GM21367 (cell line): ENCODE results near the gene SMAD3.
"Not testable (repeated sequence)": the region's sequence is repeated elsewhere in the genome, so short reads cannot be mapped to it uniquely, and the experiment has no call there.

ENCODE experiments used
- ATAC-seq: cut with Tn5 transposase; IDR thresholded peaks from one replicate; pipeline ENCODE4 v1.9.1; 2021; ENCODE audit not compliant: unreplicated experiment

The SMAD3 gene

DNA sequence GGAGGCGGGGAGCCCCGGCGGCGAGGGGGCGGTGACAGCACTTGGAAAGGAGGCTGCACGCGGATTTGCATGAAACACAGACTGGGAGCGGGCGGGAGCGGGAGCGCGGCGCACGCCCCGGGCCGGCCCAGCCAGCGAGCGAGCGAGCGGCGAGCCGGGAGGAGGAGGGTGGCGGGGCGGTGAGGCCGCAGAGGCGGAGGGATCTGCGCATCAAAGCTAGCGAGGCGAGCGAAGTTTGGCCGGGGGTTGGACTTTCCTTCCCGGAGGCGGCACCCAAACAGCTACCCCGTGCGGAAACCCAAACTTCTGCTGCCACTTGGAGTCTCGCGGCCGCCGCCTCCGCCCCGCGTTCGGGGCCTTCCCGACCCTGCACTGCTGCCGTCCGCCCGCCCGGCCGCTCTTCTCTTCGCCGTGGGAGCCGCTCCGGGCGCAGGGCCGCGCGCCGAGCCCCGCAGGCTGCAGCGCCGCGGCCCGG lies at the start of gene SMAD3:
Gene SMAD3 (plus strand): TSS at position 72 of the 475 bp plus-strand sequence. CDS start 553 bp downstream, outside the sequence.
- ATAC-seq: peak; percentile 44

GRCh38 chr15:67017311-67017710 lies 48.1 kb upstream of the SMAD3 start:
- ATAC-seq: no peak

DNA sequence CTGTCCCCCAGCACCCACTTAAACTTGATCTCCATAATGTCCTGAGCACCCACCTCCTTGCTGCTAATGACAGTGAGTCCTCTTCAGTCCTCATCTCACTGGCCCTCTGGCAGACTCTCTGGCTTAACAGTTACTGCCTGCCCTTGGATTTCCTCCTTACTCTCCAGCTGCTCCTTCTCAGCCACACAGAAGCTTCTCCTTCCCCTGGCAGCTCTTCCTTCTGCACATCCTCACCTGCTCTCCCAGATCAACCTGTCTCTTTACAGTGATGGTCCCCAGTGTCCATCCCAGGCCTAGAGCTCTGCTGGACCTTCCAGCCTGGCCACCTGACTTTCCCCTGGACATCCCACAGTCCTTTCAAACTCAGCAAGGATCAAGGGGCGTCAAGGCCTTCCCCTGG lies 47.4 kb upstream of the SMAD3 start:
- no peak for ATAC-seq

GRCh38 chr15:67018441-67018840 lies 47.0 kb upstream of the SMAD3 start:
- no peak for ATAC-seq

GRCh38 chr15:67019069-67019468 lies 46.3 kb upstream of the SMAD3 start:
- no peak for ATAC-seq

DNA sequence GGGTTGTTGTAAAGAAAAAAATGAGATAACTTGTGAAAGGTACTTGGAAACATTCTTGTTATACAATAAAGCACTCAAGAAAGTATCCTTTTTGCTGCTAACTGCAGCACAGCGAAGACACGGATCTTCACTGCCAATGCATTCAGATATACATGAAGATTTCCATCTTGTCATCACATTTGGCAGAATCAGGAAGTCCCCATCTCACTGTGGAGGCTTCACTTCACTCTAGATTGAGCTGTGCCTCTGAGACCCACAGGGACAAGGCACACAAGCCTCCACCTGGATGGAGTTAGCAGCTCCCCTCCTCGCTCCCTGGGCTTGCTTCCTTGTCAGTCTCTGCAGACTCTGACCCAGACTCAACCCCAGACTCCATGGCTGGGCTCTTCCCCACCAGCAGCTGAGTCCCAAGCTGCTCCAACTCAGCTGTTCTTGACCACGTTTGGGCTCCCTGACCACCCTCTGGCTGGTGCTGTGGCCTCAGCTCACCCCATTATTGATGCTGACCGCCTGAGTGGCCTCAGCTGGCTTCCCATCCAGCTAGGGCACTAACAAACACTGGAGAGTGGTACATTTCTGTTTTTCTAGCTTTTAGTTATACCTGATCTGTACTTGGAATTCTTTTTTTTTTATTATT lies 45.4 kb upstream of the SMAD3 start:
- ATAC-seq: no peak

DNA sequence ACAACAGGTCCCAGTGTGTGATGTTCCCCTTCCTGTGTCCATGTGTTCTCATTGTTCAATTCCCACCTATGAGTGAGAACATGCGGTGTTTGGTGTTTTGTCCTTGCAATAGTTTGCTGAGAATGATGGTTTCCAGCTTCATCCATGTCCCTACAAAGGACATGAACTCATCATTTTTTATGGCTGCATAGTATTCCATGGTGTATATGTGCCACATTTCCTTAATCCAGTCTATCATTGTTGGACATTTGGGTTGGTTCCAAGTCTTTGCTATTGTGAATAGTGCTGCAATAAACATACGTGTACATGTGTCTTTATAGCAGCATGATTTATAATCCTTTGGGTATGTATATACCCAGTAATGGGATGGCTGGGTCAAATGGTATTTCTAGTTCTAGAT lies 44.7 kb upstream of the SMAD3 start:
- not testable (repeated sequence) for ATAC-seq

- ATAC-seq: no peak
Observed at GRCh38 chr15:67021455-67021854, 43.9 kb upstream of the SMAD3 start.

DNA sequence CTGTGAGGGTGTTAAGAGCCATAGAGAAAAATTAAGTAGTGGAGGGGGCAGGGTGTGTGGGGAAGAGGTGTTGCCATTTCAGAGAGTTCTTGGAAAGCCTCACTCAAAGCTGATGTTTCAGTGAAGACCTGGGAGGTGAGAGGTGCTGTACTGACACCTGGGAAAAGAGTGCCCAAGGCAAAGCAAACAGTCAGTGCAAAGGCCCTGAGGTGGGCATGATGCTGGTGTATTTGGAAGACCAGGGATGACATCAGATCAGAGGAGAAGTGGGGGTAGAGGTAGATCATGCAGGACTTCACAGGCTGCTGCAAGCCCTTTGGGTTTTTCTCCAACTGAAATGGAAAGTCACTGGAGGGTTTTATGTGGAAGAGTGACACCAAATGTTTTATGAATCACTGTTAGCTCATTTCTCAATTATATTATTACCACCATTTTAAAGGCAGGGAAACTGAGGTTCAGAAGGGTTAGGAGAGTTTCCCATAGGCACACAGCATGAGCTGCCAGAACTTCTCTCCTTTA lies 42.8 kb upstream of the SMAD3 start:
- no peak for ATAC-seq

DNA sequence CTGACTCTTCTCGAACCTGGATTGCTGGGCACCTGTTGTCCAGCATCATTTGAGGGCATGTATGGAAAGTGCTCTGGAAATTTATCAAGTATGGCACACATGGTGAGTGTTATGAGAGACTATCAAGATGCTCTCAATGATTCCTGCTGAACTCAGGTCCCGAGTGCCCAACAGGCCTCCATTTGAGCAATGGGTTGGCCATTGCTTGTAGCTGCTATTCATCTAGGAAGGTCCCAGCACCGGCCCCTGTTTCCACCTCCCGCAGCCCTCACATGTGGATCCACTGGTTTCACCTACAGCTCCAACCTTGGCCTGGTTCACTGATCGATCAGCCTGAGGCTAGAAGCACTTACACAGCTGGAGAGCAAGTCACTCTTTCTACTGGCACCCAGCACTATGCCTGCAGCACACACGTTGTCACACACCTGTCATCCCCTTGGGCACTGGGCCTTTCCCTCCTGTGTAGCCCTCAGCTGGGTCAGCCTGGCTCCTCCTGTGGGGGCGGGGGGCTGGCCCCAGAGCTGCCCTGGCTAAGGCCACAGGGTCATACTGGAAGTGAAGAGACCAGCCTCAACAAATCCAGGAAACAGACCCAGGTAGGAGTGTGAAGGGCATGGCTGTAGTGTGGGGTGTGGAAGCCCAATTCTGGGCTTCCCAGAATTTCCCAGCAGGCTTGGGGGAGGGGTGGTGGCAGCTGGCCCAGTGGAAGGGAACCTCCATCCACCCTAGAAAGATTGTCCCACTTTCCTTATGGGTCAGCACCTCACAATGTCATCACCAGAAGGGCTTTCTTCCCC lies 41.7 kb upstream of the SMAD3 start:
- no peak for ATAC-seq

DNA sequence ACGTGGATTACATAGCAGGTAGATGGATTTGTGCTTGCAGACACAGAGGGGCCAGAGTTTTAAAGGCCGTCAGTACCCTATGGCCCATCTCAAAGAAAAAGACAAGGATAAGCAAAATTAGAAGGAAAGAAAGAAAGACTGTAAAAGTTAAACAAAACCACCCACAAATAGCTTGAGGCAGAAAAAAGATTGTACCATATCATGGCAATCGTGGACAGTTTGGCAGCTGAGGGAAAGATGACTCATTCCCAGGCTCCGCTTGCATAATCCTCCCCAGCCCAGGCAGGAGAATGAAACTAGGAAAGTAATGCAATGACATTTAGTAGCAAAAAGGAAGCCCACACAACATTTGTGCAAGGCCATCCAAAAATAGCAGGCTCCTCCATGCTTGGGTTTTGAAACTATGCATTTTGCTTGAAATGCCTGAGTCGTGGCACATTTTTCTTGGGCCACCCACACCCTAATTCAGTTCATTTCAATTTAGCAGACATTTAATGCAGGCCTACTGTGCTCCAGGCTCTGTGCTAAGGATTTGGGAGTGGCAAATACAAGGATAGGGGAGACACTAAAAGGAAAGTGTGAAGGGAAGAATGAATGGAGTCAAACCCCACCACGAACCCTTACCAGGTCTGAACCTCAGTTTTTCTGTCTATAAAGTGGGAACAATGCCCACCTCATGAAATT lies 40.9 kb upstream of the SMAD3 start:
- ATAC-seq: no peak

DNA sequence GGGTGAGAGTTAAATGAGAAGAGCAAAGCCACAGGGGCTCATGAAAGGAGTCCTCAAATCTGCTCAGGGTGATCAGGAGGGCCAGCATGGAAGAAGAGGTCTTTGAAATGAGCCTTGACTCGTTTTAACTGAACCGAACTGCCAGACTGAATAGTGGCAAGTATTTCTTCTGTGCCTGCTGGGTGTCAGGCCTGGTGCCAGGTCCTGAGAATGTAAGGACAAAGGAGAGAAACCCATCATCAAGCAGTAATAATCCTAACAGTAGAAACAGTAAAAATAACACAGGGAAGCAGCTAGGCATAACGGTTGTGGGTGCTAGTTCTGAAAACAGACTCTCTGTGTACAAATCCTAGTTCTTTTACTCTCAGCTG lies 40.4 kb upstream of the SMAD3 start:
- ATAC-seq: no peak

DNA sequence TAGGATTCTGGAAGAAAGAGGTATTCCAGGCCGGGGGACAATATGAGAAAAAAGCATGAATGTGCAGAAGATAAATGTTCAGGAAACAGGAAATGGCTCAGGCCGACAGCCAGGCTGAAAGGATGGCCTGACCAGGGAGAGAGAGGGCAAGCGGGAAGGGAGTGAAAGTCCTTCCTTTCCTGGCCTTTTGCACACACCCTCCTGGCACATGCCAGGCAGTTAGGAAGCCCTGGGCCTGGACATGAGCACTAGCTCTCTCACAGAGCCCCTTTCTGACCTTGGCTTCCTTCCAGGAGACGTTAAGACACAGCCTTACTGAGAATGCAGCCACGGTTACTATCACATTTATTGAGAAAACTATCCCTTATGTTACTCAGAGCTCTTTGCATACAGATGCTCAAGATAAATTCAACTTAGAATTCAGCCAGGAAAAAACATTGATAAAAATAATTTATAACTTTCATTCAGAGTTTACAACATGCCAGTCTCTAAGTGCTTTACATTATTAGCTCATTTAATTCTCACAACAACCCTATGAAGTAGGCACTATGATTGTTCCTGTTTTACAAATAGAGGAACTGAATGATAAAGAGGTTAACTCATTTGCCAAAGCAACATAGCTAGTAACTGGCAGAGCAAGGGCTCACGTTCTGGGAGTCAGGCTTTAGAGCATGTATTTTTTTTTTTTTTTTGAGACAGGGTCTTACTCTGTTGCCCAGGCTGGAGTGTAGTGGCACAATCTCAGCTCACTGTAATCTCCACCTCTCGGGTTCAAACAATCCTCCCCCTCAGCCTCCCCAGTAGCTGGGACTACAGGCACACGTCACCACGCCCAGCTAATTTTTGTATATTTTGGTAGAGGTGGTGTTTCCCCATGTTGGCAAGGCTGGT lies 39.4 kb upstream of the SMAD3 start:
- no peak for ATAC-seq

DNA sequence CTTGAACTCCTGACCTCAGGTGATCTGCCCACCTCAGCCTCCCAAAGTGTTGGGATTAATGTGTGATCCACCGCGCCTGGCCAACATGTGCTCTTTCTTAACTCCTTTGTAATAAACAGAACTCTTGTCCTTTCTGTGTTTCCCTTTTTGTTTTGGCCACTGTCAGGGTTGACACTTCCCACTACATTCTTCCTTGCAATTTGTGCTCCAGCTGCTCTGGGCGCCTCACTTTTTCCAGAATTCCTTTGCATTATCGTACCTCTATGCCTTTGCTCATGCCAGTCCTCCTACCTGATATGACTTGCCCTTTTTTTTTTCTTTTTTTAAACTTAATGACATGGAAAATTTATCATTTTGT lies 38.8 kb upstream of the SMAD3 start:
- ATAC-seq: no peak

GRCh38 chr15:67028440-67028839 lies 37.0 kb upstream of the SMAD3 start:
- not testable (repeated sequence) for ATAC-seq

DNA sequence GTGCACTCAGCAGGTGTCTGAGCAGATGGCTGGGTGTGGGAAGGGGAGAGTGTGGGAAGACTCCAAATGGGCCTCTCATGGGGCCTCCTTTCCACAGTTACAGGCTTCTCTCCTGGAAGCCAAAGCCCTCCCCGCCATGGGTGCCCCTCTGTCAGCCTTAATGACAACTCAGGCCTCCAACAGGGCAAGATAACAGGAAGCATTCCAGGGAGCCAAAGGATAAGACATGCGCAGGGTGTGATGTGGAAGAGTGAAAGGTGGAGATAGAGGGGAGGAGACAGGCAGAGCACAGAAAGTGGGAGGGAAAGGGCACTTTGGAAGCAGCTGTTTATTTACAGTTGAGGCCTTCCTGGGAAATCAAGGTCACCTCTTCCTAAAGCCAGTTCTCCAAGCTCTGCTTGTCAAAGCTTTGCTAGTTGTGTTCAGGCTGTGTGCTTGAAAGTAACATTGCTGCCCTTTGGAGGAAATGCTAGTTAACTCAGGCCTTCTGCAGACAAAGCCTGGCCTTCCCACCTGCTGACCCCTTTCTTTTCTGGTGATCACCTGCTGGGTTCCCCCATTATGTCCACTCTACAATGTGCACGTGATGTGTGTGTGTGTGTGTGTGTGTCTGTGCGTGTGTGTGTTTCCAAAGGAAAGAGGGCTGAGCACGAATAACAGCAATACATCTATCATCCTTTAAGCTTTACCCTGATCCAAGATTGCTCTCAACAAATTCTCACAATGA lies 35.2 kb upstream of the SMAD3 start:
- ATAC-seq: no peak

GRCh38 chr15:67031331-67031730 lies 34.1 kb upstream of the SMAD3 start:
- no peak for ATAC-seq

- no peak for ATAC-seq
Observed at GRCh38 chr15:67032608-67033007, 32.8 kb upstream of the SMAD3 start.

- ATAC-seq: no peak
Observed at GRCh38 chr15:67033012-67033411, 32.4 kb upstream of the SMAD3 start.

DNA sequence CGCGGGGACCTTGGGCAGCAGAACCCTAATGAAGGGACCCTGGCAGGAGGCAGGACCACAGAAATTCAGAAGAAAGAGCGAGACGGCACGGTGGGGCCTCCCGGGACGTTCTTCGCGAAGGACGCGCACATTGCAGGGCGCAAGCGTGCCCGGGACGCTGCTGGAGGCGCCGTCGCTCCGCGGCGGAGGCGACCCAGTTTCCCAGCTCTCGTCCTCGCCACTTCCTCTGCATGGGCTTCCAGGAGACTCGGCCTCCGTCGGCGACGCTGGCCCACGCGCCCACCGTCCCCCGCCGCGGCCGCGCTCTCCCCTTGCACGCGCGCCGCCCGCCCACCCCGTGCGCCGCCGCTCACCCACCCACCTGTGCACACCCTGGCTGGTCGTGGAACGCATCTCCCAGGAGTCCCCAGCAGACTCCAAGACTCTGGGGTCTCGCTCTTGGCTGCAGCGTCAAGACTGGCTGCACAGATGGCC lies 31.8 kb upstream of the SMAD3 start:
- ATAC-seq: no peak
